ENCODE data around the gene ESRRG. TPM values are rescaled to one million over a fixed set of nuclear protein-coding genes. Genes with fewer than 3 reads are reported as not detected.

The ESRRG gene
- total and polyA plus RNA-seq, 2 of the 8 experiments (the other 6 are each of a cell fraction or from before 2014, with no cell fraction given) = 0.59 to 1.4 TPM

DNA sequence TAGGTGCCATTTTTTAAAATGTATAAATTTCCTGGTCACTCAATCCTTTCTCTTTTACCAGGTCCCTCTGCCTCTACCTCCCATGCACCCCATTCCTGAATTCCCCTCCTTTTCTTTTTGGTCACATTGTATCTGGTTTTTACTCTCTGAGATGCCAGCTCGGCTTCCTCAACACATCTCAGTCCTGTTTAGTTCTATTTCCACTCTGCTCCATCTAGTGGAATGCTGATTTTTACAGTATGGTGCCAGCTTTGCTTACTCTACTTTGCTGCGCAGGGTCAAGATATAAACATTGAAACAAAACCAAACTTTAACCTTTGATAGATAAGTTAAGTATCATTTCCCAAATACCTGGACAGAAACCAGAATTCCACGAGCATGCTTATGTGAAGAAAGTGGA, 96.0 kb downstream of the ESRRG start:
- H3K4me1 ChIP-seq (replicated peaks in 1 of 4; ENCODE audit: control insufficient read depth in 3 of 4, insufficient read depth in 4 of 4, low read length in 3 of 4) = no peaks in the 10 kb centered on the region
- CTCF ChIA-PET (ENCODE audit: partially characterized antibody) = interaction anchor here (0.9 to 1.4 kb wide), 3 partner anchors 11 to 60 kb away, joined by 3 read pairs; no protein-coding TSS in a partner anchor
- WGBS, 2 experiments (ENCODE audit: extremely low coverage in 1 of 2, insufficient coverage in 1 of 2, insufficient read length in 1 of 2, insufficient replicate concordance in 2 of 2, low coverage in 1 of 2, low lambda C conversion rate in 2 of 2, missing lambda C conversion rate in 1 of 2) = 88% methylated on average over 3 of the region's 3 CpGs; no CpG with 5 or more reads in 1 of the 2 experiments

More for the DNA sequence above, 96.0 kb downstream of the ESRRG start:
- Histone ChIP-seq H3K9ac (replicated peaks in 1 of 4; ENCODE audit: extremely low read depth in 1 of 4, low read depth in 3 of 4, low read length in 3 of 4) (no peak overlapping the region), H3K4ac (replicated peaks; ENCODE audit: insufficient read length, low read depth, low read length) (no peak overlapping the region), H3K14ac (ENCODE audit: insufficient read length) (no peak overlapping the region), H3K56ac (replicated peaks; ENCODE audit: insufficient read length, low read depth, low read length) (no peak overlapping the region), H3K23ac (ENCODE audit: insufficient read length) (no peak overlapping the region), H4K91ac (replicated peaks; ENCODE audit: insufficient read length, low read length) (no peak overlapping the region), H3K23me2 (ENCODE audit: low read depth, low read length) (no peaks in the 10 kb centered on the region), H2BK15ac (ENCODE audit: low read length) (no peak overlapping the region), H3K18ac (ENCODE audit: extremely low read depth, low read length) (no peak overlapping the region), H3K4me2 (ENCODE audit: insufficient read depth in 1 of 2, low read depth in 2 of 2, low read length in 2 of 2) (no peak overlapping the region), H4K8ac (ENCODE audit: extremely low read depth, insufficient read depth, low read length) (no peak overlapping the region), H3K27ac (ENCODE audit: low read depth, low read length) (no peak overlapping the region), H3K79me1 (ENCODE audit: low read depth, low read length) (no peaks in the 10 kb centered on the region), H3K36me3 (ENCODE audit: control insufficient read depth in 2 of 4, insufficient read depth in 4 of 4, low read length in 3 of 4) (no peaks in the 10 kb centered on the region), H2BK120ac (replicated peaks; ENCODE audit: low read depth, low read length) (no peak overlapping the region), H3K9me3 (ENCODE audit: insufficient read depth in 2 of 2, low read depth in 1 of 2, low read length in 1 of 2) (no peaks in the 10 kb centered on the region), H2BK20ac (ENCODE audit: low read length) (no peak overlapping the region), H2AFZ (ENCODE audit: low read length) (no peak overlapping the region), H2AK5ac (ENCODE audit: low read depth, low read length) (no peak overlapping the region), H2BK12ac (ENCODE audit: low read depth, low read length) (no peak overlapping the region), H2BK5ac (ENCODE audit: low read depth, low read length) (no peak overlapping the region), H3K79me2 (ENCODE audit: control insufficient read depth in 1 of 2, insufficient read depth in 2 of 2, low read length in 2 of 2) (no peaks in the 10 kb centered on the region), H4K20me1 (replicated peaks in 1 of 2; ENCODE audit: control insufficient read depth in 1 of 2, insufficient read depth in 2 of 2, low read length in 2 of 2) (no peaks in the 10 kb centered on the region), H3K27me3 (replicated peaks in 1 of 4; ENCODE audit: control insufficient read depth in 3 of 4, extremely low read depth in 1 of 4, insufficient read depth in 3 of 4, low read length in 3 of 4) (no peaks in the 10 kb centered on the region), H4K5ac (ENCODE audit: insufficient read length, low read depth, low read length) (no peak overlapping the region), H3K4me3 (ENCODE audit: extremely low read depth in 1 of 4, insufficient read depth in 2 of 4, low read depth in 3 of 4, low read length in 4 of 4) (no peak overlapping the region)
- FAIRE-seq (no peak), DNase-seq (ENCODE audit: low read depth in 1 of 2, low spot score in 2 of 2) (no peak)
- POLR2A ChIA-PET (ENCODE audit: partially characterized antibody) = no interaction called here
- no peak for TF ChIP-seq TAF1 (IDR thresholded peaks at IDR 0.05; ENCODE audit: low read depth, low read length)
- TF ChIP-seq TAF7 (optimal IDR thresholded peaks at IDR 0.05; ENCODE audit: borderline replicate concordance, low read depth, low read length) = no peak
- TF ChIP-seq KDM4A (IDR thresholded peaks at IDR 0.05; ENCODE audit: low read depth, low read length, severe bottlenecking) = no peak
- TF ChIP-seq CBX5 (IDR thresholded peaks at IDR 0.05; ENCODE audit: low read depth, low read length) = no peak
- no peak for TF ChIP-seq EP300 (IDR thresholded peaks at IDR 0.05; ENCODE audit: borderline replicate concordance in 1 of 2, low read depth in 2 of 2, low read length in 2 of 2)
- no peak for TF ChIP-seq BACH1 (IDR thresholded peaks at IDR 0.05; ENCODE audit: low read length)
- TF ChIP-seq, protein P1, sequence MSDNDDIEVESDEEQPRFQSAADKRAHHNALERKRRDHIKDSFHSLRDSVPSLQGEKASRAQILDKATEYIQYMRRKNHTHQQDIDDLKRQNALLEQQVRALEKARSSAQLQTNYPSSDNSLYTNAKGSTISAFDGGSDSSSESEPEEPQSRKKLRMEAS (IDR thresholded peaks at IDR 0.05) = no peak
- TF ChIP-seq CBX8 (IDR thresholded peaks at IDR 0.05; ENCODE audit: borderline replicate concordance, low read depth, low read length) = no peak
- TF ChIP-seq, protein P2, sequence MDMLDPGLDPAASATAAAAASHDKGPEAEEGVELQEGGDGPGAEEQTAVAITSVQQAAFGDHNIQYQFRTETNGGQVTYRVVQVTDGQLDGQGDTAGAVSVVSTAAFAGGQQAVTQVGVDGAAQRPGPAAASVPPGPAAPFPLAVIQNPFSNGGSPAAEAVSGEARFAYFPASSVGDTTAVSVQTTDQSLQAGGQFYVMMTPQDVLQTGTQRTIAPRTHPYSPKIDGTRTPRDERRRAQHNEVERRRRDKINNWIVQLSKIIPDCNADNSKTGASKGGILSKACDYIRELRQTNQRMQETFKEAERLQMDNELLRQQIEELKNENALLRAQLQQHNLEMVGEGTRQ (IDR thresholded peaks at IDR 0.05; ENCODE audit: low read length) = no peak

Measured in H1 (cell line).